ENCODE data around the gene GKAP1. TPM values are rescaled to one million over a fixed set of nuclear protein-coding genes. Genes with fewer than 3 reads are reported as not detected.
"Not testable (repeated sequence)": the region's sequence is repeated elsewhere in the genome, so short reads cannot be mapped to it uniquely, and the experiment has no call there.

The GKAP1 gene
- 10 to 100 TPM; 18.5 to 23.9 (median 21.9) TPM for total RNA-seq
- 1 to 10 TPM; 3.2 to 6.0 (median 3.3) TPM for polyA plus RNA-seq

- H3K4me3 ChIP-seq = peak within 1 kb of the TSS; percentile 61 to 96 (median 82)
- WGBS, 2 donors = 1% methylated on average over 103 of the region's 103 CpGs
- not testable (repeated sequence) for H3K27me3 ChIP-seq, H3K36me3 ChIP-seq, H3K9me3 ChIP-seq
- DNase-seq = peak; percentile 92
- H3K27ac ChIP-seq = peak within 1 kb of the TSS; percentile 84 to 96 (median 93)
- intact Hi-C loops (cut with DNase I) = loop anchor here (5.0 to 10.0 kb wide), 3 partner anchors 107 to 195 kb away; partner anchors contain the start of genes HNRNPK, IDNK, KIF27 and RMI1
- peak in 1 of 4 donors; percentile 10 for TF ChIP-seq POLR2AphosphoS5 (IDR thresholded peaks at IDR 0.05)
- H3K4me1 ChIP-seq = peaks cover 0 to 12% (median 8%) of the 10 kb centered on the region in 4 donors
Measured at GRCh38 chr9:83817356-83818278, at the start of gene GKAP1. Gene GKAP1 (minus strand): TSS chr9:83817769. CDS start chr9:83806517, 11,252 bp downstream.

DNA sequence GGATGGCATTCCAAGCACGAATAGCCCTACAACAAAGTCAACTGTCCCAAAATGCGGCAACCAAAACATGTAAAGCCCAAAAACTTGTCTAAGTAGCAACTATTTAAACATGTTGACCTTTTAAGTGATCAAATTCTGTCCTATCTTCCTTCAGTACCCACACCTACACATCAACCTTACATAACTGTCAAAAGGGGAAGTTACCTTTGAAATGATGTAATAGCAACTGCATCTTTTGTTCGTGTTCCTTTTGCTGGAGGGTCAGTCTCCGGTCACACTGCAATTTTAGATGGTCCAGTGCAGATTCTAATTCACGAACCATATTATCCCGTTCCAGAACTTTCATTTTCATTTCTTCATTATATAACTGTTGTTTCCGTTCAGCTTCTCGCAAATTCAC lies 32.3 kb upstream of the GKAP1 start:
- WGBS, 2 donors = 81 to 94% methylated on average over 8 of the region's 8 CpGs

DNA sequence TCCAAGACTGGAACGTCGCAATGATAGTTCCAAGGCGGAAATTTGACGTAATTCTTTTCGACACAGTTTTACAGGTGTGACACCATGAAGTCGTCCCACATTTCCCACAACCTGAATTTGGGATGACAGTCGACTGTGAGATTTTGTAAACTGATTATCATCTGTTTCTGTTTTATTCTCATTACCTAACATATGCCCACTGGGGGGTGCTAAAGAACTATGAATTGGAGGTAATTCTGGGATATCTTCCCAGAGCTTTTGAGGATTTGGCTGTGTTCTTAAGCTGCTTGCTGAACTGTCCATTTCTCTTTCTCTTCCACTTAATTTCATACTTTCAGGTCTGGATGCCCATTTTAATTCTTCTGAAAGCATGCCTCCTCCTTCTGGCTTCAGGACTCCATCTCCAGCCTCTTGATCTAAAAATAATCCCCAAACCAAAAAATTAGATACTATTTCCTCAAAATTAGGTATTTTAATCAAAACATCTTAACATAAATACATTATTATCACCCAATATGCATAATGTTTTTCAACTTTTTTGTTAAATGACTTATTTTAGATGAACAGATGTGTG lies 19.6 kb upstream of the GKAP1 start:
- H3K36me3 ChIP-seq, H3K9me3 ChIP-seq, H3K4me3 ChIP-seq, H3K27ac ChIP-seq, DNase-seq, H3K4me1 ChIP-seq, H3K27me3 ChIP-seq: not testable (repeated sequence)
- WGBS, 2 donors = 76 to 83% methylated on average over 7 of the region's 7 CpGs
- intact Hi-C loops (cut with DNase I) = loop anchor here (5.0 kb wide), 1 partner anchor 480 kb away; no protein-coding TSS in a partner anchor

More for the DNA sequence above, 32.3 kb upstream of the GKAP1 start:
- H3K27me3 ChIP-seq; H3K4me1 ChIP-seq; H3K27ac ChIP-seq; DNase-seq; H3K4me3 ChIP-seq; H3K9me3 ChIP-seq; intact Hi-C loops (cut with DNase I): not testable (repeated sequence)
- peaks cover 0 to 12% (median 0%) of the 10 kb centered on the region in 4 donors for H3K36me3 ChIP-seq

DNA sequence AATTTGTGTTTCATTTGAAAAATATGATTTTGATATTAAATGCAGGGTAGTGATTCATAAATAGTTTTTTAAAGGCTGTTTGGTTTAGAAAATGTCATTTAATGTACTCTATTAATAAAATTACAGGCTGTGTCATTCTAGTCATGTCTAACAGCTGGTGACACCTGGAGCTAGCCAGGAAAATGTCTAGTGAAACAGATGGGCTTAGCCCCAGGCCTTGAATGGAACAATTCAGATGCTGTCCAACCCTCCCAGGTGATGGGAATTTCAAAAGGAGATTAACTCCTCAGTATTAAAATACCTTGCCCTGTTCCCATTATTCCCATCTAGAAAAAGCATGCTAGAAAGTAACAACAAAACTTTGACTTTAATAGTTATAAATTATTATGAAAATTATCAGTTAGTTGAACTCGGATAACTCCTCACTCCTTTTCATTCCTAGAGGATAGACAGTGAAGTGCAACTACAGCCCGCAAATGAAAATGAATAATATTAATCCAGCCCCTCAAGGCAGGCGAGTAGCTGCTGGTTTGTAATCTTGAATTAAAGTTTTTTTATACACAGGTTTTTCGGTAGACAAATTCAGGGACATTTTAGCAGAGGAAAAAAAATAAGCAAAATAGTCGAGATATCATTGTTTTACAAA lies 13.0 kb upstream of the GKAP1 start:
- DNase-seq; H3K36me3 ChIP-seq; H3K4me1 ChIP-seq; intact Hi-C loops (cut with DNase I); H3K27ac ChIP-seq; H3K4me3 ChIP-seq; H3K27me3 ChIP-seq; H3K9me3 ChIP-seq: not testable (repeated sequence)
- 87 to 89% methylated on average over 5 of the region's 5 CpGs for WGBS, 2 donors

DNA sequence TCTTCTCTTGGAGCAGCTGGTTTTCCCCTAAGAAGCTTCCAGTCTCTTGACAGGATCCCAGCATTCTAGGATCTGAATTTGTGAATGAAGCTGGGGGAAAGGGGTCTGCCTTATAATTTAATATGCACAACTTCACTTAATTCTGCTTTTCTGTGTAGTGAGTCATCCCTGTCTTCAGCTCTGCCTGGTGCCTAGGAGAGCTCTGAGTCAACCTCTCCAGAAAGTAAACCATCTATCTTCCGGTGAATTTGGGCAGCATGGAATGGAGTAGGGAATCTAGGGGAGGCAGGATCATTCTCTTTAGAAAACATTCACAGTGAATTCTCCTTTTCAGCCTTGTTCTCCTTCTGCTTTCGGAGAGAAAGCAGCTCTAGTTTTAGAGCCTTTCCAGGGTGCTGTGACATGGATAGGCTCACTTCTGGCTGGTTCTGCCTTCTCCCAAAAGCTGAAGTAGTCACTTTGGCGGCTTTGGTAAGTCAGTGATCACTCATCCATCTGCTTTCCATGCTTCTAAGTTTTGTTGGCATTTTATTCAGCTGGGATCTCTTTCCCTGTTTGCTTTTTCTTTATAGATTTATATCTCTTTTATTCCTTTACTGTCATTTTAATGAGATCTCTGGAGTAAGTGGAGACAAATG lies 7.5 kb upstream of the GKAP1 start:
- H3K36me3 ChIP-seq; H3K9me3 ChIP-seq; H3K27ac ChIP-seq; H3K4me3 ChIP-seq; intact Hi-C loops (cut with DNase I); H3K4me1 ChIP-seq; H3K27me3 ChIP-seq; DNase-seq: not testable (repeated sequence)
- WGBS, 2 donors = 86 to 93% methylated on average over 3 of the region's 3 CpGs

- not testable (repeated sequence) for DNase-seq, H3K36me3 ChIP-seq, H3K9me3 ChIP-seq, H3K27me3 ChIP-seq
- peaks cover 0 to 12% (median 8%) of the 10 kb centered on the region in 4 donors for H3K4me1 ChIP-seq
- intact Hi-C loops (cut with DNase I) = loop anchor here (5.0 to 10.0 kb wide), 3 partner anchors 108 to 195 kb away; partner anchors contain the start of genes HNRNPK, IDNK, KIF27 and RMI1
- H3K4me3 ChIP-seq = peak overlapping the region; percentile 61 to 96 (median 82)
- H3K27ac ChIP-seq = peak overlapping the region; percentile 84 to 96 (median 93)
- WGBS, 2 donors = 0% methylated on average over 38 of the region's 38 CpGs
Measured at GRCh38 chr9:83817011-83817355, 586 bp downstream of the GKAP1 start.

- intact Hi-C loops (cut with DNase I) = loop anchor here (5.0 to 10.0 kb wide), 3 partner anchors 110 to 193 kb away; partner anchors contain the start of genes HNRNPK, IDNK, KIF27 and RMI1
Measured at GRCh38 chr9:83815120-83815519, 2.4 kb downstream of the GKAP1 start.

GRCh38 chr9:83809213-83809612 lies 8.4 kb downstream of the GKAP1 start:
- H3K27ac ChIP-seq; H3K9me3 ChIP-seq; H3K27me3 ChIP-seq; H3K4me3 ChIP-seq; DNase-seq; H3K4me1 ChIP-seq; intact Hi-C loops (cut with DNase I): not testable (repeated sequence)
- peaks cover 0 to 19% (median 0%) of the 10 kb centered on the region in 4 donors for H3K36me3 ChIP-seq
- 87 to 90% methylated on average over 1 of the region's 1 CpG for WGBS, 2 donors

More at GRCh38 chr9:83815120-83815519, 2.4 kb downstream of the GKAP1 start:
- H3K9me3 ChIP-seq, H3K27me3 ChIP-seq, H3K36me3 ChIP-seq, H3K27ac ChIP-seq, DNase-seq, H3K4me3 ChIP-seq: not testable (repeated sequence)
- peaks cover 0 to 12% (median 8%) of the 10 kb centered on the region in 4 donors for H3K4me1 ChIP-seq
- WGBS, 2 donors = 99% methylated on average over 4 of the region's 4 CpGs

- H3K9me3 ChIP-seq; intact Hi-C loops (cut with DNase I); DNase-seq; H3K4me3 ChIP-seq; H3K27ac ChIP-seq; H3K27me3 ChIP-seq; H3K4me1 ChIP-seq: not testable (repeated sequence)
- WGBS, 2 donors = 96% methylated on average over 31 of the region's 31 CpGs
- H3K36me3 ChIP-seq = peaks cover 0 to 24% (median 0%) of the 10 kb centered on the region in 4 donors
Measured at GRCh38 chr9:83804454-83804853, 13.1 kb downstream of the GKAP1 start.

DNA sequence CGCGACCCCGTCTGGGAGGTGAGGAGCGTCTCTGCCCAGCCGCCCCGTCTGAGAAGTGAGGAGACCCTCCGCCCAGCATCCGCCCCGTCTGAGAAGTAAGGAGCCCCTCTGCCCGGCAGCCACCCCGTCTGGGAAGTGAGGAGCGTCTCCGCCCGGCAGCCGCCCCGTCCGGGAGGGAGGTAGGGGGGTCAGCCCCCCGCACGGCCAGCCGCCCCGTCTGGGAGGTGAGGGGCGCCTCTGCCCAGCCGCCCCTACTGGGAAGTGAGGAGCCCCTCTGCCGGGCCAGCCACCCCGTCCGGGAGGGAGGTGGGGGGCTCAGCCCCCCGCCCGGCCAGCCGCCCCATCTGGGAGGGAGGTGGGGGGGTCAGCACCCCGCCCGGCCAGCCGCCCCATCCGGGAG lies 13.6 kb downstream of the GKAP1 start:
- H3K9me3 ChIP-seq = not testable (repeated sequence)
- 96 to 98% methylated on average over 30 of the region's 33 CpGs for WGBS, 2 donors

More for the DNA sequence above, 13.6 kb downstream of the GKAP1 start:
- H3K27ac ChIP-seq; intact Hi-C loops (cut with DNase I); H3K27me3 ChIP-seq; H3K4me1 ChIP-seq; H3K4me3 ChIP-seq; DNase-seq: not testable (repeated sequence)
- peaks cover 0 to 28% (median 0%) of the 10 kb centered on the region in 4 donors for H3K36me3 ChIP-seq

Data from sigmoid colon (tissue), 7 donors.